GM18505 (cell line): ENCODE results near the gene DRG1.
"Not testable (repeated sequence)": the region's sequence is repeated elsewhere in the genome, so short reads cannot be mapped to it uniquely, and the experiment has no call there.

Source experiments
- ATAC-seq: cut with Tn5 transposase; IDR thresholded peaks from one replicate; pipeline ENCODE4 v1.9.1; 2021; ENCODE audit not compliant: unreplicated experiment
- POLR2A ChIP-seq: IDR thresholded peaks from 4 replicates; pipeline ENCODE4 v1.6.1; 2011; ENCODE audit warnings: borderline replicate concordance; ENCODE audit not compliant: insufficient read depth, insufficient read length; ENCODE audit errors: extremely low read depth

DRG1 gene

GRCh38 chr22:31400023-31400397 lies 606 bp downstream of the DRG1 start:
- no peak for TF ChIP-seq POLR2A
- no peak for ATAC-seq

- ATAC-seq: not testable (repeated sequence)
These were observed 2.9 kb downstream of the DRG1 start for GRCh38 chr22:31402350-31402749.

GRCh38 chr22:31425331-31426050 lies 26.1 kb downstream of the DRG1 start:
- TF ChIP-seq POLR2A: no peak
- ATAC-seq: no peak

GRCh38 chr22:31431950-31432349 lies 32.5 kb downstream of the DRG1 start:
- ATAC-seq: no peak
- no peak for TF ChIP-seq POLR2A

- TF ChIP-seq POLR2A: no peak
- ATAC-seq: no peak
These were observed 36.7 kb downstream of the DRG1 start for GRCh38 chr22:31436132-31436531.

GRCh38 chr22:31439808-31440207 lies 40.4 kb downstream of the DRG1 start:
- no peak for ATAC-seq
- TF ChIP-seq POLR2A: no peak

GRCh38 chr22:31440681-31441080 lies 41.3 kb downstream of the DRG1 start:
- TF ChIP-seq POLR2A: no peak
- ATAC-seq: no peak

GRCh38 chr22:31441652-31442051 lies 42.2 kb downstream of the DRG1 start:
- no peak for TF ChIP-seq POLR2A
- no peak for ATAC-seq

GRCh38 chr22:31442768-31443489 lies 43.5 kb downstream of the DRG1 start:
- no peak for TF ChIP-seq POLR2A
- no peak for ATAC-seq

- no peak for ATAC-seq
- no peak for TF ChIP-seq POLR2A
These were observed 44.1 kb downstream of the DRG1 start for GRCh38 chr22:31443516-31443915.

GRCh38 chr22:31445642-31446041 lies 46.2 kb downstream of the DRG1 start:
- TF ChIP-seq POLR2A: no peak

GRCh38 chr22:31446208-31446607 lies 46.8 kb downstream of the DRG1 start:
- no peak for ATAC-seq
- TF ChIP-seq POLR2A: no peak

More at GRCh38 chr22:31445642-31446041, 46.2 kb downstream of the DRG1 start:
- no peak for ATAC-seq

- no peak for ATAC-seq
- no peak for TF ChIP-seq POLR2A
These were observed 47.4 kb downstream of the DRG1 start for GRCh38 chr22:31446767-31447166.

GRCh38 chr22:31447337-31447736 lies 47.9 kb downstream of the DRG1 start:
- no peak for ATAC-seq
- TF ChIP-seq POLR2A: no peak
